ENCODE results near the gene VCAN.

- no peak for TF ChIP-seq CTCF (conservative IDR thresholded peaks at IDR 0.05 in 1 of 2, IDR thresholded peaks at IDR 0.05 in 1 of 2; ENCODE audit: extremely low read depth in 1 of 2, insufficient read depth in 1 of 2, low read depth in 1 of 2, low read length in 2 of 2)
- no peak for TF ChIP-seq EZH2 (IDR thresholded peaks at IDR 0.05; ENCODE audit: borderline replicate concordance, low read length)
Observed at GRCh38 chr5:83446253-83446947, 25.1 kb upstream of the VCAN start.
